ENCODE data around the gene GIPR. TPM values are rescaled to one million over a fixed set of nuclear protein-coding genes. Genes with fewer than 3 reads are reported as not detected.

The GIPR gene
- total RNA-seq, 1 experiment from 2014 or later = 0.61 TPM

GRCh38 chr19:45659096-45659729 is 8.8 kb upstream of the GIPR start:
- no peak overlapping the region for H3K23ac ChIP-seq (ENCODE audit: insufficient read length, low read depth, low read length)
- H3K4ac ChIP-seq (ENCODE audit: low read depth, low read length) = no peak overlapping the region
- H2BK5ac ChIP-seq (ENCODE audit: insufficient read length, low read length) = no peak overlapping the region
- no peak overlapping the region for H3K9ac ChIP-seq (ENCODE audit: extremely low read depth, insufficient read length, low read length)
- H3K27ac ChIP-seq (ENCODE audit: insufficient read length, low read depth, low read length) = no peak overlapping the region
- H4K5ac ChIP-seq (ENCODE audit: insufficient read length, low read depth, low read length) = no peak overlapping the region
- no peaks in the 10 kb centered on the region for H3K23me2 ChIP-seq (ENCODE audit: insufficient read length, low read depth, low read length, poor library complexity, severe bottlenecking)
- H3K4me2 ChIP-seq (ENCODE audit: insufficient read depth, insufficient read length, low read length) = no peak overlapping the region
- H3K79me2 ChIP-seq (ENCODE audit: insufficient read depth, low read length) = no peaks in the 10 kb centered on the region
- H2AFZ ChIP-seq (ENCODE audit: low read length) = no peak overlapping the region
- no peak overlapping the region for H2BK120ac ChIP-seq (ENCODE audit: low read depth, low read length, poor library complexity, severe bottlenecking)
- no CpG with 5 or more reads among the region's 6 CpGs for WGBS (ENCODE audit: extremely low coverage, insufficient read length, low lambda C conversion rate)
- H3K36me3 Mint-ChIP-seq (ENCODE audit: insufficient read depth in 1 of 3, low read depth in 3 of 3) = no peaks in the 10 kb centered on the region
- H3K27me3 Mint-ChIP-seq (ENCODE audit: low read depth) = peaks cover 26% of the 10 kb centered on the region
- peaks cover 0 to 12% of the 10 kb centered on the region in 2 experiments; a peak in 2 of 4 replicates for H3K4me1 Mint-ChIP-seq
- no peaks in the 10 kb centered on the region for H3K79me1 ChIP-seq (ENCODE audit: insufficient read depth, low read depth, low read length, poor library complexity, severe bottlenecking)
- H3K56ac ChIP-seq (ENCODE audit: insufficient read length, low read depth, low read length) = no peak overlapping the region
- H4K91ac ChIP-seq (ENCODE audit: insufficient read length, low read depth, low read length) = no peak overlapping the region
- TF ChIP-seq CTCF (conservative IDR thresholded peaks at IDR 0.05) = no peak
- H4K8ac ChIP-seq (replicated peaks; ENCODE audit: insufficient read length, low read depth, low read length) = no peak overlapping the region
- no peak for DNase-seq
- H2BK12ac ChIP-seq (ENCODE audit: insufficient read length, low read depth, low read length) = no peak overlapping the region
- H4K20me1 ChIP-seq (ENCODE audit: control insufficient read depth, insufficient read depth, insufficient read length) = no peaks in the 10 kb centered on the region
- no peak overlapping the region for H2BK15ac ChIP-seq (ENCODE audit: low read depth, low read length)
- no peaks in the 10 kb centered on the region for H3K27me3 ChIP-seq (ENCODE audit: insufficient read depth, low read length)
- H3K9me3 Mint-ChIP-seq = peaks cover 0 to 3% of the 10 kb centered on the region in 2 experiments; a peak in 1 of 5 replicates
- no peak overlapping the region for H3K14ac ChIP-seq (ENCODE audit: insufficient read depth, low read length)
- H3K9me3 ChIP-seq (ENCODE audit: control insufficient read depth, low read depth, low read length) = no peaks in the 10 kb centered on the region
- H3K27ac Mint-ChIP-seq = no peak overlapping the region
- H2BK20ac ChIP-seq (ENCODE audit: low read depth, low read length, poor library complexity, severe bottlenecking) = no peak overlapping the region
- H3T11ph ChIP-seq (ENCODE audit: low read length) = no peak overlapping the region
- no peaks in the 10 kb centered on the region for H3K4me1 ChIP-seq (ENCODE audit: insufficient read depth, low read length)
- H2AK5ac ChIP-seq (ENCODE audit: insufficient read length, low read length) = no peak overlapping the region
- H3K4me3 Mint-ChIP-seq = no peak overlapping the region
- no peak overlapping the region for H3K18ac ChIP-seq (ENCODE audit: insufficient read length, low read depth, low read length)

Measured in H9 (cell line).